Lower leg skin (tissue), 4 donors: ENCODE measurements around the gene SYMPK. TPM values are rescaled to one million over a fixed set of nuclear protein-coding genes. Genes with fewer than 3 reads are reported as not detected.

Experiments
- DNase-seq, 2 donors: peaks; one replicate each; pipeline ENCODE4 v3.0.0-alpha.2; 2019; ENCODE audit warnings: low spot score in 2 of 2
- H3K4me3 ChIP-seq: fragments of 200-600 bp; sonication (generic); 2 replicates; pipeline ENCODE4 v1.5.1; 2017; ENCODE audit warnings: mild to moderate bottlenecking, low read depth; ENCODE audit not compliant: poor library complexity, severe bottlenecking
- CTCF ChIP-seq, 3 donors: fragments of 450-650 bp; IDR thresholded peaks; one replicate each; pipeline ENCODE4 v1.5.1; 2016; ENCODE audit warnings: antibody characterized with exemption in 3 of 3, mild to moderate bottlenecking in 3 of 3, moderate library complexity in 2 of 3
- POLR2A ChIP-seq, 2 donors: fragments of 450-650 bp; IDR thresholded peaks; one replicate each; pipeline ENCODE4 v1.6.1; 2016 to 2017; ENCODE audit warnings: antibody characterized with exemption in 2 of 2, mild to moderate bottlenecking in 1 of 2, moderate library complexity in 1 of 2
- WGBS, 2 donors: methylation state at CpG; one replicate each; pipeline ENCODE4 v1.1.5; 2018; 5-methylcytosine and 5-hydroxymethylcytosine counted together
- intact Hi-C: fragments of 100-400 bp; cut with DNase I; formaldehyde crosslinking; loops from one replicate; pipeline ENCODE4 v1.15.0; 2023; ENCODE audit warnings: low total_unique reads
- total RNA-seq, 4 donors: library from RNA; depleted of rRNA; stranded (reverse); fragments of >200 nt; gene quantifications; one replicate each; pipeline ENCODE4 v1.1.0, GENCODE V29; 2016

The SYMPK gene
- total RNA-seq, 4 donors from 2014 or later, result 30.3 to 62.8 (median 46.6) TPM

DNA sequence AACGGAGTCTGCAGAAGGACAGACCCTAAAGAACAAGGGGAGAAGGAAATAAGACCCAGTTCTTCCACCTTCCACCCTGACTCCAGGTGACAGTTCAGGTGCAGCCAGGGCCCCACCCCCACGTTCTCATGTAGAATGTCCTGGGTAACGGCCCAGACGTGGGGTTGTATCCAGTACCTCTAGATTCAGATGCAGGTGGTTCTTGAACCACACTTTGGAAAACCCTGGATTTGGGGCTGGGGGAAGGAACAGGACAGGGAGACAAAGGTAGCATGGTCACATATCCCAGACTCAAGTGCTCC is 82.8 kb downstream of the SYMPK start:
- 39 to 55% methylated on average over 4 of the region's 4 CpGs for WGBS, 2 donors
- intact Hi-C loops, result no loop called here
- no peak for DNase-seq
- TF ChIP-seq CTCF (IDR thresholded peaks at IDR 0.05) (no peak), POLR2A (IDR thresholded peaks at IDR 0.05) (no peak)
- H3K4me3 ChIP-seq, result no peak overlapping the region

DNA sequence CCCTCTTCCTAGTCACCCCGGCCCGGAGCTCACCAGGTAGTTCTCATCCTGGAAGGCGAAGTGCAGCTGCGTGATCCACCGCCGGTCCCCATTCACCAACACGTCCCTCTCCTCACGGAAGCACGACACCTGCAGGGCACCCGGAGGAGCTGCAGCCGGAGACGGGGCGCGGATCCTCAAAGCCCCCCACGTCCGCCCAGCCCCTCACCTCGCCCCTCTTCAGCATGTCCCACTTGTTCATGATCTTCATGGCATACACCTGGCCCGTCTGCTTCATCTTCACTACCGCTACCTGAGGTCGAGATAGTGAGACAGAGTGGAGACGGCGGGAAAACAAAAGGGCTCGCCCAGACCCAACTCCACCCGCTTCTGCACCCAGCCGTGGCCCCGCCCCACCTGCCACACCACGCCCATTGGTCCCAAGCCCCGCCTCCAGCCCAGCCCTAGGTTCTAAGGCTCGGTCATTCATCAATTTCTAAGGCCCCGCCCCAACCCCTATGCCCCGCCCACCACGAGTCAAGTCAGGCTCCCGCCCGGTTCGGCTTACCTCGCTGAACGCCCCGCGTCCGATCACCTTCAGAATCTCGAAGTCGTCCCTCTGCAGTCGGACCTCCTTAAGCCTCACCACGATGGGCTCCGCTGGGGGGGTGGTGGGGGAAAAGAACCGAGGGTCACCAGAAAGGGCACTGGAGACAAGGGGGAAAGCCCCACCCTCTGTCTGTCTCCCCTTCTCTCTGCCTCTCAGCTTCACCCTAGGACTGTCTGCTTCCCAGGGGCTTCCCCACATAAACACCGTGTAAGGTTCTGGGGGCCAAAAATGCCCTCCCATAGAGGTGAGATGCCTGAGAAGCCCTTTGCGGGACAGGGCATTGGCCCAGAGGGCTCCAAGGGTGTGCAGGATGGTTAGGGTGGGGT is 83.5 kb downstream of the SYMPK start:
- TF ChIP-seq POLR2A (IDR thresholded peaks at IDR 0.05) (no peak), CTCF (IDR thresholded peaks at IDR 0.05) (peak in 1 of 3 donors; percentile 75)
- H3K4me3 ChIP-seq, result no peak overlapping the region
- intact Hi-C loops, result no loop called here
- WGBS, 2 donors, result 9% methylated on average over 44 to 48 of the region's 48 CpGs
- DNase-seq, result peak; percentile 91 to 97

GRCh38 chr19:45778010-45778661 is 84.8 kb downstream of the SYMPK start:
- DNase-seq, result no peak
- intact Hi-C loops, result no loop called here
- no peak for TF ChIP-seq POLR2A (IDR thresholded peaks at IDR 0.05)
- TF ChIP-seq CTCF (IDR thresholded peaks at IDR 0.05), result no peak
- no peak overlapping the region for H3K4me3 ChIP-seq
- WGBS, 2 donors, result 91 to 94% methylated on average over 26 of the region's 28 CpGs

DNA sequence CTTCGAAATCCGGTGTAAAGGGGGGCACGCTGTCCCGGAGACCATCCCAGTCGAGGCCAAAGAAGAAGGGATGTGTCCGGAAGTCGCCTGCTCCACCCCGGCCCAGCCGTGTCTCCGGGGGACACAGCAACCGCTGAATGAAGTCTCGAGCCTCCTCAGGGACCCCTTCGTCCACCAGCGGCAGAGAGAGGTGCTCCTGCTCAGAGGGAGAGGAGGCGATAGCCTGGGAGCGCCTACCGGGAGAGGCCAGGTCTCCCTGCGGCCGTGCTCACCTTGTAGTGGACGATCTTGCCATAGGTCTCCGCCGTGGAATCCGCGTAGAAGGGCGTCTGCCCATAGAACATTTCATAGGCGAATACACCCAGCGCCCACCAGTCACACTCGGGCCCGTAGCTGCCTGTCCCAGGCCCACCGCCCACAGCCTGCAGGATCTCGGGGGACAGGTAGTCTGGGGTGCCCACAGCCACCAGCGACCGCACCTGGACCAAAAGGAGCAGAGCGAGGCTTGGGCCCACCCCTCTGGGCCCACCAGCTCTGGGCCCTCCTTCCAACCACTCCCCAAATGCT is 85.5 kb downstream of the SYMPK start:
- DNase-seq, result no peak
- 91 to 95% methylated on average over 34 of the region's 34 CpGs for WGBS, 2 donors
- no peak overlapping the region for H3K4me3 ChIP-seq
- intact Hi-C loops, result no loop called here
- TF ChIP-seq POLR2A (IDR thresholded peaks at IDR 0.05) (no peak), CTCF (IDR thresholded peaks at IDR 0.05) (no peak)

DNA sequence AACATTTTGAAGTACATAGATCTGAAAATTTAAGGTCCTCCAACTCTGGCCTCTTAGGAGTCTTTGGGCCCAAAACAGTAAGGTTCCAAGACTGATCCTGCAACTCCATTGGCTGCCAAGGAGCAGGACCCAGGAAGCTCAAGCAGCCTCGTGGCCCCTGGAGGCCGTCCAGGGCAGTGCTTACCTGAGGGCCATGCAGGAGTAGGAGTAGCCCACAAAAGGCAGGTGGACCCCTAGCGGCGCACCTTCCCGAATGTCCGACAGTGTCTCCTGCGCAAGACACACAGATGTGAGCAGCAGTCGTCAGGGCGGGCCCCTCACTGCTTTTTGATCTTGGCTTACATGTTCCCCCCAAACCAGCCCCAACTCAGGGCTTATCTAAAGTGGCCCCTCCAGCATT is 88.2 kb downstream of the SYMPK start:
- 87 to 88% methylated on average over 9 of the region's 9 CpGs for WGBS, 2 donors
- intact Hi-C loops, result no loop called here
- TF ChIP-seq CTCF (IDR thresholded peaks at IDR 0.05) (no peak), POLR2A (IDR thresholded peaks at IDR 0.05) (no peak)
- no peak for DNase-seq
- no peak overlapping the region for H3K4me3 ChIP-seq
